ENCODE results near the gene TUBA8. TPM values are rescaled to one million over a fixed set of nuclear protein-coding genes. Genes with fewer than 3 reads are reported as not detected.
A peak's percentile ranks its signal among the peaks of the same experiment; 100 is the strongest.

Gene TUBA8
- total and polyA plus RNA-seq, 2 donors (not counting 1 experiment from before 2014, with no cell fraction given): 0.60 to 0.83 TPM

GRCh38 chr22:18085188-18085587 lies 25.4 kb upstream of the TUBA8 start:
- Histone ChIP-seq H3K27me3 (ENCODE audit: control insufficient read depth, insufficient read depth, low read length) (no peaks in the 10 kb centered on the region), H3K4me3 (replicated peaks in 1 of 4; ENCODE audit: control extremely low read depth in 1 of 4, insufficient read depth in 1 of 4, low read depth in 3 of 4, low read length in 4 of 4) (no peak overlapping the region), H2AFZ (ENCODE audit: low read length) (no peak overlapping the region), H3K4me1 (ENCODE audit: control insufficient read depth, extremely low read depth, insufficient read depth, low read length) (no peaks in the 10 kb centered on the region), H3K79me2 (ENCODE audit: control insufficient read depth, insufficient read depth, low read length) (peaks cover 4% of the 10 kb centered on the region), H3K27ac (ENCODE audit: insufficient read depth, low read length) (no peak overlapping the region), H3K36me3 (ENCODE audit: control insufficient read depth, insufficient read depth, low read length) (peaks cover 12% of the 10 kb centered on the region), H4K20me1 (ENCODE audit: control insufficient read depth, extremely low read depth, insufficient read depth, low read length) (no peaks in the 10 kb centered on the region), H3K9me3 (ENCODE audit: control insufficient read depth, insufficient read depth, low read depth, low read length) (no peaks in the 10 kb centered on the region), H3K9ac (ENCODE audit: insufficient read depth, low read length) (no peak overlapping the region), H3K4me2 (ENCODE audit: extremely low read depth, insufficient read depth, low read length) (no peak overlapping the region)
- DNase-seq (ENCODE audit: low read depth in 2 of 2): peak; percentile 20 to 26
- TF ChIP-seq CTCF (conservative IDR thresholded peaks at IDR 0.05 in 1 of 2, IDR thresholded peaks at IDR 0.05 in 1 of 2; ENCODE audit: low read depth in 1 of 2, low read length in 2 of 2): no peak
- no peak for TF ChIP-seq EZH2 (IDR thresholded peaks at IDR 0.05; ENCODE audit: low read length, missing control alignments)

DNA sequence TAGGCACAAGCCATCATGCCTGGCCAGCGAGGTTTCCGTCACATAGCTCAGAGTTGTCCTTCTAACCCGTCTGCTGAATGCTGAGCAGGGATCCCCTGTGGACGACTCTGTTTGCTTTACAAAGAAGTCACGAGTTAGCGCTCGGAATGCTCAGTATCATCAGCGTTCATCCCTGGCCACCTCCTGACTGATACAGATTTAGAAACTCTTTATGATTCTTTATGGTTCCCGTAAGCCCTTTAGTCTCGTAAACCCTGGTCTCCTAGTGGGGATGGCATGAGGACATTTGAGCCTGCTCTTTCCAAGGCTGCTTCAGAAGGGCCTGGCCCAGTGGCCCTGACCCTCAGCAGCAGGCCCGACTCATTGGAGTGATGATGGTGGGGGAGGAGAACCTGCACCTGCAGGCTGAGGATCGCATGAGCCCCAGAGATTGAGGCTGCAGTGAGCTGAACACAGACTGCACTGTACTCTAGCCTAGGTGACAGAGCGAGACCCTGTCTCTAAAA lies 23.2 kb upstream of the TUBA8 start:
- no peak for TF ChIP-seq CTCF (conservative IDR thresholded peaks at IDR 0.05 in 1 of 2, IDR thresholded peaks at IDR 0.05 in 1 of 2; ENCODE audit: low read depth in 1 of 2, low read length in 2 of 2)
- no peak for TF ChIP-seq EZH2 (IDR thresholded peaks at IDR 0.05; ENCODE audit: low read length, missing control alignments)
- no peaks in the 10 kb centered on the region for H3K9me3 ChIP-seq (ENCODE audit: control insufficient read depth, insufficient read depth, low read depth, low read length)
- H3K79me2 ChIP-seq (ENCODE audit: control insufficient read depth, insufficient read depth, low read length): peaks cover 2% of the 10 kb centered on the region
- H3K4me3 ChIP-seq (replicated peaks in 1 of 4; ENCODE audit: control extremely low read depth in 1 of 4, insufficient read depth in 1 of 4, low read depth in 3 of 4, low read length in 4 of 4): no peak overlapping the region
- no peaks in the 10 kb centered on the region for H4K20me1 ChIP-seq (ENCODE audit: control insufficient read depth, extremely low read depth, insufficient read depth, low read length)
- no peak overlapping the region for H2AFZ ChIP-seq (ENCODE audit: low read length)
- no peaks in the 10 kb centered on the region for H3K4me1 ChIP-seq (ENCODE audit: control insufficient read depth, extremely low read depth, insufficient read depth, low read length)
- H3K9ac ChIP-seq (ENCODE audit: insufficient read depth, low read length): no peak overlapping the region
- peaks cover 11% of the 10 kb centered on the region for H3K36me3 ChIP-seq (ENCODE audit: control insufficient read depth, insufficient read depth, low read length)
- no peaks in the 10 kb centered on the region for H3K27me3 ChIP-seq (ENCODE audit: control insufficient read depth, insufficient read depth, low read length)
- H3K4me2 ChIP-seq (ENCODE audit: extremely low read depth, insufficient read depth, low read length): no peak overlapping the region
- DNase-seq (ENCODE audit: low read depth in 2 of 2): no peak
- no peak overlapping the region for H3K27ac ChIP-seq (ENCODE audit: insufficient read depth, low read length)

DNA sequence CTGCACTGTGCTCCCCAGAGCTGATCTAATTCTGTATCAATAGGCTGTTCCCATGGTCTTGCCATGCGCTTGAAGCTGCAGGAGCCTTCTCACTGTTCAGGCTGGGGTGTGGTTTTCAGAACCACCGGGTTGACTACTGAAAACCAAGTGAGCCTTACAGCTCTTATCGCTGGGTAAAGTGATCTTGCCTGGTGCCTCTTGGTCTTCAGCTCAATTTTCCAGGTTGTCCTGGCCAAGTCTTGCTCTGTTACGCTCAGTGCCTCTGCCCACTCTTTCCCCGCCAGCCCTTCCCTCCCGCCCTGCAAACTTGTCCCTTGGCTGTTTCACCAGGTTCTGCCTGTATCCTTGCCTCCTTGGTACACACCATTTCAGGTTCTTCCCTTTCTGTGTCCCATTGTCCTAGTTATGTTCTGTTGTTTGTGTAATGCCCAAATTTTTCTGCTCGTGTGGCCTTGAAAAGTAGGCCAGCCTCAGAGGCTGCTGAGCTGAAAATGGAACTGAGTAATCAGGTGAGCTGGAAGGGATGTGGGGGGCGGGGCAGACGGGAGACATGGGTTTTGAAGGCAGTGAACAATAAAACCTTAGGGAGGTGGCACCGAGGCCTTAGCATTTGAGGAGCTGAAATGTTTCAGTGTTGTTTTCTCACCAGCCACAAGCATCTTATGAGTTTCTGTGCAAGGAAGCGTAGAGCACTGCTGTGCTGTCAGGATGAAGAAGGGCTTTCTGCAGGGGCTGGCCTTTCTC lies 21.6 kb upstream of the TUBA8 start:
- Histone ChIP-seq H3K4me1 (ENCODE audit: control insufficient read depth, extremely low read depth, insufficient read depth, low read length) (no peaks in the 10 kb centered on the region), H3K27ac (ENCODE audit: insufficient read depth, low read length) (no peak overlapping the region), H3K9ac (ENCODE audit: insufficient read depth, low read length) (no peak overlapping the region), H3K36me3 (ENCODE audit: control insufficient read depth, insufficient read depth, low read length) (peaks cover 11% of the 10 kb centered on the region), H3K79me2 (ENCODE audit: control insufficient read depth, insufficient read depth, low read length) (no peaks in the 10 kb centered on the region), H3K4me2 (ENCODE audit: extremely low read depth, insufficient read depth, low read length) (no peak overlapping the region), H3K27me3 (ENCODE audit: control insufficient read depth, insufficient read depth, low read length) (no peaks in the 10 kb centered on the region), H3K4me3 (replicated peaks in 1 of 4; ENCODE audit: control extremely low read depth in 1 of 4, insufficient read depth in 1 of 4, low read depth in 3 of 4, low read length in 4 of 4) (no peak overlapping the region), H3K9me3 (ENCODE audit: control insufficient read depth, insufficient read depth, low read depth, low read length) (no peaks in the 10 kb centered on the region), H4K20me1 (ENCODE audit: control insufficient read depth, extremely low read depth, insufficient read depth, low read length) (no peaks in the 10 kb centered on the region), H2AFZ (ENCODE audit: low read length) (no peak overlapping the region)
- TF ChIP-seq CTCF (conservative IDR thresholded peaks at IDR 0.05 in 1 of 2, IDR thresholded peaks at IDR 0.05 in 1 of 2; ENCODE audit: low read depth in 1 of 2, low read length in 2 of 2) (no peak), EZH2 (IDR thresholded peaks at IDR 0.05; ENCODE audit: low read length, missing control alignments) (no peak)
- no peak for DNase-seq (ENCODE audit: low read depth in 2 of 2)

All from fibroblast of lung (primary cell).